SK-N-SH treated with all-trans-retinoic acid at 6 μM for 48 hours (cell line): ENCODE data around the gene APOL3.
A peak's percentile ranks its signal among the peaks of the same experiment; 100 is the strongest.
"Not testable (repeated sequence)": the region's sequence is repeated elsewhere in the genome, so short reads cannot be mapped to it uniquely, and the experiment has no call there.

Experiments
- ATAC-seq: fragments of 200-7000 bp; cut with Tn5 transposase; 3 replicates; pipeline ENCODE4 v1.9.1; 2020; ENCODE audit warnings: mild to moderate bottlenecking, moderate library complexity
- BACH2 ChIP-seq: fragments of 250-450 bp; sonication (Bioruptor Pico); IDR thresholded peaks from 2 replicates; pipeline ENCODE4 v1.9.0; 2021; ENCODE audit warnings: mild to moderate bottlenecking, borderline replicate concordance
- CREB5 ChIP-seq: fragments of 250-450 bp; sonication (Bioruptor Pico); IDR thresholded peaks from 2 replicates; pipeline ENCODE4 v1.5.1; 2020; ENCODE audit warnings: low read depth, mild to moderate bottlenecking, moderate library complexity
- CSDC2 ChIP-seq: fragments of 250-450 bp; sonication (Bioruptor Pico); IDR thresholded peaks from 2 replicates; pipeline ENCODE4 v1.5.0; 2020; ENCODE audit warnings: mild to moderate bottlenecking, moderate library complexity
- GLIS3 ChIP-seq: fragments of 250-450 bp; sonication (Bioruptor Pico); IDR thresholded peaks from 2 replicates; pipeline ENCODE4 v1.5.0; 2020; ENCODE audit warnings: mild to moderate bottlenecking, moderate library complexity
- ISL1 ChIP-seq: fragments of 250-450 bp; sonication (Bioruptor Pico); IDR thresholded peaks from 2 replicates; pipeline ENCODE4 v2.1.2; 2022; ENCODE audit warnings: mild to moderate bottlenecking, moderate library complexity
- OSR1 ChIP-seq: fragments of 250-450 bp; sonication (Bioruptor Pico); IDR thresholded peaks from 2 replicates; pipeline ENCODE4 v1.8.0; 2022; ENCODE audit warnings: moderate library complexity, mild to moderate bottlenecking, inconsistent platforms
- PATZ1 ChIP-seq: fragments of 250-450 bp; sonication (Bioruptor Pico); IDR thresholded peaks from 2 replicates; pipeline ENCODE4 v1.8.0; 2020; ENCODE audit warnings: mild to moderate bottlenecking, moderate library complexity, borderline replicate concordance
- POU6F1 ChIP-seq: fragments of 250-450 bp; sonication (Bioruptor Pico); IDR thresholded peaks from 2 replicates; pipeline ENCODE4 v1.8.0; 2021; ENCODE audit warnings: low read depth, mild to moderate bottlenecking, moderate library complexity, borderline replicate concordance
- PPARA ChIP-seq: fragments of 250-450 bp; sonication (Bioruptor Pico); IDR thresholded peaks from 2 replicates; pipeline ENCODE4 v1.5.0; 2020; ENCODE audit warnings: mild to moderate bottlenecking, borderline replicate concordance
- RARB ChIP-seq: fragments of 250-450 bp; sonication (Bioruptor Pico); IDR thresholded peaks from 2 replicates; pipeline ENCODE4 v1.8.0; 2021; ENCODE audit warnings: mild to moderate bottlenecking, moderate library complexity
- SNAI2 ChIP-seq: fragments of 250-450 bp; sonication (Bioruptor Pico); IDR thresholded peaks from 2 replicates; pipeline ENCODE4 v1.5.0; 2020; ENCODE audit warnings: mild to moderate bottlenecking, moderate library complexity
- TCF4 ChIP-seq: fragments of 250-450 bp; sonication (Bioruptor Pico); IDR thresholded peaks from 2 replicates; pipeline ENCODE4 v1.8.0; 2021; ENCODE audit warnings: mild to moderate bottlenecking, moderate library complexity, borderline replicate concordance
- TOX ChIP-seq: fragments of 250-450 bp; sonication (Bioruptor Pico); IDR thresholded peaks from 2 replicates; pipeline ENCODE4 v1.8.0; 2021; ENCODE audit warnings: mild to moderate bottlenecking, moderate library complexity, borderline replicate concordance
- TSHZ2 ChIP-seq: fragments of 250-450 bp; sonication (Bioruptor Pico); IDR thresholded peaks from 2 replicates; pipeline ENCODE4 v1.5.0; 2020; ENCODE audit warnings: mild to moderate bottlenecking, moderate library complexity
- ZC3H10 ChIP-seq: fragments of 250-450 bp; sonication (Bioruptor Pico); IDR thresholded peaks from 2 replicates; pipeline ENCODE4 v1.5.1; 2021; ENCODE audit warnings: mild to moderate bottlenecking, moderate library complexity
- ZFP3 ChIP-seq: fragments of 250-450 bp; sonication (Bioruptor Pico); IDR thresholded peaks from 2 replicates; pipeline ENCODE4 v1.5.0; 2020; ENCODE audit warnings: mild to moderate bottlenecking, moderate library complexity
- ZFP30 ChIP-seq: fragments of 450-650 bp; formaldehyde crosslinking; IDR thresholded peaks from 2 replicates; pipeline ENCODE4 v1.5.0; 2022; ENCODE audit warnings: mild to moderate bottlenecking, moderate library complexity
- ZNF565 ChIP-seq: fragments of 450-650 bp; formaldehyde crosslinking; conservative IDR thresholded peaks from 2 replicates; pipeline ENCODE4 v1.5.0; 2020; ENCODE audit warnings: low read depth, mild to moderate bottlenecking, moderate library complexity
- ZNF70 ChIP-seq: fragments of 450-650 bp; formaldehyde crosslinking; IDR thresholded peaks from 2 replicates; pipeline ENCODE4 v1.5.0; 2020; ENCODE audit warnings: mild to moderate bottlenecking, moderate library complexity
- ZNF8 ChIP-seq: fragments of 450-650 bp; formaldehyde crosslinking; IDR thresholded peaks from 2 replicates; pipeline ENCODE4 v1.5.0; 2020; ENCODE audit warnings: mild to moderate bottlenecking, moderate library complexity

The APOL3 gene

GRCh38 chr22:36161793-36162126 lies 1.2 kb upstream of the APOL3 start:
- not testable (repeated sequence) for ATAC-seq

GRCh38 chr22:36156515-36157419 lies 3.8 kb downstream of the APOL3 start:
- ATAC-seq, result peak; percentile 49
- no peak for TF ChIP-seq SNAI2
- no peak for TF ChIP-seq ISL1
- TF ChIP-seq PPARA (CRISPR knock-in tag), result no peak
- TF ChIP-seq RARB (CRISPR knock-in tag), result no peak
- no peak for TF ChIP-seq CREB5
- no peak for TF ChIP-seq POU6F1 (CRISPR knock-in tag)
- TF ChIP-seq ZNF8 (CRISPR knock-in tag), result no peak
- no peak for TF ChIP-seq PATZ1
- no peak for TF ChIP-seq TCF4
- TF ChIP-seq TOX (CRISPR knock-in tag), result no peak
- TF ChIP-seq GLIS3 (CRISPR knock-in tag), result no peak
- TF ChIP-seq ZC3H10, result no peak
- TF ChIP-seq ZFP3 (CRISPR knock-in tag), result no peak
- no peak for TF ChIP-seq OSR1
- TF ChIP-seq ZFP30, result no peak
- no peak for TF ChIP-seq BACH2 (CRISPR knock-in tag)
- no peak for TF ChIP-seq CSDC2 (CRISPR knock-in tag)
- TF ChIP-seq TSHZ2 (CRISPR knock-in tag), result no peak
- no peak for TF ChIP-seq ZNF70 (CRISPR knock-in tag)

- ATAC-seq, result no peak
- TF ChIP-seq ISL1, result no peak
- no peak for TF ChIP-seq ZNF70 (CRISPR knock-in tag)
- TF ChIP-seq CSDC2 (CRISPR knock-in tag), result no peak
- no peak for TF ChIP-seq ZNF565 (CRISPR knock-in tag)
- no peak for TF ChIP-seq ZNF8 (CRISPR knock-in tag)
- no peak for TF ChIP-seq ZC3H10
- TF ChIP-seq PPARA (CRISPR knock-in tag), result no peak
- TF ChIP-seq TSHZ2 (CRISPR knock-in tag), result no peak
- no peak for TF ChIP-seq ZFP30
Measured at GRCh38 chr22:36156119-36156514, 4.4 kb downstream of the APOL3 start.
